ENCODE results near the gene SPECC1. TPM values are rescaled to one million over a fixed set of nuclear protein-coding genes. Genes with fewer than 3 reads are reported as not detected.

Gene SPECC1
- total RNA-seq, 1 donor from 2014 or later: 31.0 TPM

DNA sequence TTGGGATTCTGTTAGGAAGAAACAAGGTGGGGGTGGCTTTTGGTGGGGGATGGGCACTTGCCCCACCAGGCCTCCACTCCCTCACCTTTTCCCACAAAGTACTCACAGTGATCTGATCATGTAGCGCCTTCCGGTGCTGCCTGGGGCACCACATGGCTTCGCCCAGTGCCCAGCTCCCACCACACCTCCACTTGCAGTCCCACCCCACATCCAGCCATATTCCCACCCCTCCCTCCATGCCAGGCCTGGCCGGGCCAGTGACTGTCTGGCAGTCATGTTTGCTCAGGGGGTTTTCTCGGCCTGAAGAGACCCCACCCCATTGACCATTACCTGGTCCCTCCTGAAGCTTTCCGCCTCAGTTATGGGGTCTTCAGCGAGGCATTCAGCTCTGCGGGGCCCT, 201.5 kb downstream of the SPECC1 start:
- Histone ChIP-seq H3K4me3 (no peak overlapping the region), H3K9me3 (no peaks in the 10 kb centered on the region), H3K27me3 (no peaks in the 10 kb centered on the region), H3K4me1 (peaks cover 13% of the 10 kb centered on the region), H3K36me3 (no peaks in the 10 kb centered on the region), H3K27ac (no peak overlapping the region)
- no peak for ATAC-seq
- DNase-seq: no peak
- TF ChIP-seq, protein P1, sequence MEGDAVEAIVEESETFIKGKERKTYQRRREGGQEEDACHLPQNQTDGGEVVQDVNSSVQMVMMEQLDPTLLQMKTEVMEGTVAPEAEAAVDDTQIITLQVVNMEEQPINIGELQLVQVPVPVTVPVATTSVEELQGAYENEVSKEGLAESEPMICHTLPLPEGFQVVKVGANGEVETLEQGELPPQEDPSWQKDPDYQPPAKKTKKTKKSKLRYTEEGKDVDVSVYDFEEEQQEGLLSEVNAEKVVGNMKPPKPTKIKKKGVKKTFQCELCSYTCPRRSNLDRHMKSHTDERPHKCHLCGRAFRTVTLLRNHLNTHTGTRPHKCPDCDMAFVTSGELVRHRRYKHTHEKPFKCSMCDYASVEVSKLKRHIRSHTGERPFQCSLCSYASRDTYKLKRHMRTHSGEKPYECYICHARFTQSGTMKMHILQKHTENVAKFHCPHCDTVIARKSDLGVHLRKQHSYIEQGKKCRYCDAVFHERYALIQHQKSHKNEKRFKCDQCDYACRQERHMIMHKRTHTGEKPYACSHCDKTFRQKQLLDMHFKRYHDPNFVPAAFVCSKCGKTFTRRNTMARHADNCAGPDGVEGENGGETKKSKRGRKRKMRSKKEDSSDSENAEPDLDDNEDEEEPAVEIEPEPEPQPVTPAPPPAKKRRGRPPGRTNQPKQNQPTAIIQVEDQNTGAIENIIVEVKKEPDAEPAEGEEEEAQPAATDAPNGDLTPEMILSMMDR (IDR thresholded peaks at IDR 0.05): no peak
- intact Hi-C loops (cut with DNase I): no loop called here

DNA sequence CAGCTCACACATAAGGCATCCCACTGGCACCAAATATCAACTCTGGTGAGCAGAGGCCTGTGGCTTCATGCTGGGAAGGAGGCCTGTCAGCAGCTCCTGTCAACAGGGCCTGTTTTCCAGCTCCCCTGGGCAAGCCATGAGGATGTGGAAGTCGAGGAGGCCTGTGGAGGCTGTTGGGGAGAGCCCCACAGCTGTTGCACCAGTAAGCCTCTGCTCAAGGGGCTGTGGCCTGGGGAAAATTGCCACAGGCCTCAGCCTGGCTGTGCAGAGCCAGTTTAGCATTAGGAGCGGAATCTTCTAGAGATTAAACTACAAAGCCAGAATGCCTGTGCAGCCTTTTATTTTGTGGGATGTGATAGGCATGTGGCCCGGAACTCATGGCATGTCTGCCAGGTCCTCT, 202.1 kb downstream of the SPECC1 start:
- peaks cover 8% of the 10 kb centered on the region for H3K4me1 ChIP-seq
- H3K9me3 ChIP-seq: no peaks in the 10 kb centered on the region
- no peaks in the 10 kb centered on the region for H3K36me3 ChIP-seq
- H3K27ac ChIP-seq: no peak overlapping the region
- intact Hi-C loops (cut with DNase I): no loop called here
- no peaks in the 10 kb centered on the region for H3K27me3 ChIP-seq
- H3K4me3 ChIP-seq: no peak overlapping the region
- ATAC-seq (no peak), DNase-seq (no peak)
- TF ChIP-seq, protein P1 (IDR thresholded peaks at IDR 0.05): no peak

DNA sequence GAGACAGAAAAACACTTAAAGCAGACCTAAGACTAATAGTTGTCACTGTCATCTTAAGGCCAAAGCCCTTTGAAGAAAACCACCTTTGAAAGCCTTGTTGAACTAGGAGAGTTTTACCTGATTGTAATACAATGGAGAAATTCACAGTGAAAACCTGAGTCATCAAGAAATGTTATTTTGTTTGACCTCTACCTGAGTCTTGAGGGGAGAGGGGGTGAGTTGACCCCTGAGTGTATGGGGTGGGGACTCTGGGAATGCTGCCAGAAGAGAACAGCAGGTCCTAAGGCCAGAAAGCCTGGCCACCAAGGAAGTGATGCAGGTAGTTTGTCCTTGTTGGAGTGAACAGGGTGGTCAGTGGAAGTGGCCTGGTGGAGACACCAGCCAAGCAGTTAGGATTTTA, 204.3 kb downstream of the SPECC1 start:
- TF ChIP-seq, protein P1 (IDR thresholded peaks at IDR 0.05): no peak
- no peak overlapping the region for H3K27ac ChIP-seq
- DNase-seq (no peak), ATAC-seq (no peak)
- H3K4me1 ChIP-seq: no peaks in the 10 kb centered on the region
- H3K4me3 ChIP-seq: no peak overlapping the region
- H3K36me3 ChIP-seq: no peaks in the 10 kb centered on the region
- no peaks in the 10 kb centered on the region for H3K27me3 ChIP-seq
- H3K9me3 ChIP-seq: no peaks in the 10 kb centered on the region
- intact Hi-C loops (cut with DNase I): no loop called here

DNA sequence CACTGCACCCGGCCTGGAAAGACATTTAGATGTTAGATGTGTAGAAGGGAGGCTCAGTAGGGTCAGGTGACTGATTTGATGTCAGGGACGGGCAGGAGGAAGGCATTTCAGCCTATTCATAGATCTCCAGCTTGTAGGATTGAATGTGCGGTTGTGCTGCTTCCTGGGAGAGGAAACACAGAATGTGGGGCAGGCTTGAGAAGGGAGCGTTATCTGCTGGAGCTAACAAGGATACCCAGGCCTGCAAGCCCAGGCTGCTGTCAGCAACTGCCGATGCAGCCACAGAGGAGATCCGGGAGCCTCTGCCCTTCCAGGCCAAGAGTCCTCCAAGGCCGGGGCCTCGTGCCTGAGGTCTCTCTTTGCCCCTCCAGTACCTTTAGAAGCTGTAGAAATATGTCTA, 205.6 kb downstream of the SPECC1 start:
- no peak for ATAC-seq
- DNase-seq: no peak
- H3K4me1 ChIP-seq: no peaks in the 10 kb centered on the region
- H3K27ac ChIP-seq: no peak overlapping the region
- H3K27me3 ChIP-seq: no peaks in the 10 kb centered on the region
- no peak overlapping the region for H3K4me3 ChIP-seq
- H3K36me3 ChIP-seq: no peaks in the 10 kb centered on the region
- TF ChIP-seq, protein P1 (IDR thresholded peaks at IDR 0.05): no peak
- H3K9me3 ChIP-seq: no peaks in the 10 kb centered on the region
- intact Hi-C loops (cut with DNase I): no loop called here

DNA sequence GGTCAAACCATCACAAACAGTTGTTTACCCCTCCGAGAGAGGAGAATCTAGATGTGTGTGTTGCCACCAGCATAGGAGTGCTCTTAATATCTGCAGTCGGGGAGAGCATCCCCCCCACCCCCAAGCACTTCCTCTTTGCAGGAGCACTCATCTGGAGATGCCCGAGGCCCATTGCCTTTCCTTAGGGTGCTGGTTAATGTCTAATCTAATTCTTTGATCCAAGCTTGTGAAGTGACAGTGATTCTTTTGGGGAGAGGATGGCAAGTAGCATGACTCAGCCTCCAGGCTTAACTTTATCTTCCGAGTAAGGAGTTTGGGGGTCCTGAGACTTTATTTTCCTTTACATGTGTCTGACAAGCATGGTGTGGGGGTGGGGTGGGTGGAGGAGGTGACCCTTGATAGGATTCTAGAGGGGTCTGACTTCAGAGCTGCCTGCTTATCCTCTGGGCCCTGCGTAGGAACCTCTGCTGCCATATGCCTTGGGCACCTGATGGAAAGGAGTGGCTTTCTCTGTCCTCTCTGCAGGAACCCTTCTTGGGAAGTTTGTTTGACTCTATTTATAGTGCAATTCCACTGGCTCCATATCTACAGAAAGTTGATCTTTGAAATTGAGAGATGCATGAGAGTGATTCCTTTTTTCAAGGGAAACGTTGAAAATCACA, 207.1 kb downstream of the SPECC1 start:
- no peaks in the 10 kb centered on the region for H3K36me3 ChIP-seq
- ATAC-seq: no peak
- intact Hi-C loops (cut with DNase I): no loop called here

More for the DNA sequence above, 207.1 kb downstream of the SPECC1 start:
- no peak for DNase-seq
- no peak overlapping the region for H3K27ac ChIP-seq
- H3K4me3 ChIP-seq: no peak overlapping the region
- TF ChIP-seq, protein P1 (IDR thresholded peaks at IDR 0.05): no peak
- H3K4me1 ChIP-seq: no peaks in the 10 kb centered on the region
- no peaks in the 10 kb centered on the region for H3K9me3 ChIP-seq
- H3K27me3 ChIP-seq: no peaks in the 10 kb centered on the region
